ENCODE results near the gene ATOH8. TPM values are rescaled to one million over a fixed set of nuclear protein-coding genes. Genes with fewer than 3 reads are reported as not detected.

The ATOH8 gene
- total and polyA plus RNA-seq, 11 donors = 11.8 to 103 (median 19.0) TPM

DNA sequence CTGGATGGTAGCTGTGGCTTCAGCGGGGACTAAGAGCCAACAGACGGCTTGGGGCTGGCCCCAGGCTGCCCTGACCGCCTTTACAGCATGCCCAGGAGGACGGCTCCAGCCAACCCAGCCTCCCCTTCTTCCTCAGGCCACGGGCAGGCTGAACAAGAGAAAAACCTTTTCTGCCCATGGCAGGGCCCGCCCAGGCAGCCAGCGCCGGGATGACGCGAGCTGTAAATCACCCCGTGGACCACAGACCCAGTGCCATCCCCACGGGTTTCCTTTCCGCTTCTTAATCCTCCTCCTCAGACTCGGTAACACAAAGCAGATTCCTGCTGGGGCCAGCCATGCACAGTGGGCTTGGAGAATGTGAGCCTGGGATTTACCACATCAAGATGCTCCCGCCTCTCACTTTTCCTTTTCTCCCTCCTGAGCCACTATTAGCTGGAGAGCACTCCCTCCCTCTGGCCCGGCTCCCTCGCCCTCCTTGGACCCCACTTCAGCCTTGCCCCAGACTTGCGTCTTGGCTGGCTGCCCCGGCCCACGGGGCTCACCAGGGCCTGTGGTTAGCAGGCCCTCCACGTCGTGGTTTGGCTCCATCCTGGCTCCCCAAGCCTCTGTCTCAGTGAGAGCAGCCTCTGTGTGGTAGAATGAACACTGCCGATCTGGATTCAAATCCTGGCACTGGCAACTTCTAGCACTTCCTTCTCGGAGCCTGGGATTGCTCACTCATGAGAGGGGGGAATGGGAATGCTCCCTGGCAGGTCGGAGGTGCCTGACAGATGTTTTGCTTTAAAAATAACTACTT, 31.4 kb downstream of the ATOH8 start:
- peaks cover 0 to 44% (median 27%) of the 10 kb centered on the region in 9 donors for H3K36me3 ChIP-seq
- H3K4me3 ChIP-seq = no peak overlapping the region
- no peaks in the 10 kb centered on the region for H3K9me3 ChIP-seq
- H3K27me3 ChIP-seq = no peaks in the 10 kb centered on the region
- H3K4me1 ChIP-seq = peaks cover 7 to 59% (median 22%) of the 10 kb centered on the region in 12 donors
- TF ChIP-seq POLR2A (IDR thresholded peaks at IDR 0.05) = no peak
- TF ChIP-seq, protein P1, sequence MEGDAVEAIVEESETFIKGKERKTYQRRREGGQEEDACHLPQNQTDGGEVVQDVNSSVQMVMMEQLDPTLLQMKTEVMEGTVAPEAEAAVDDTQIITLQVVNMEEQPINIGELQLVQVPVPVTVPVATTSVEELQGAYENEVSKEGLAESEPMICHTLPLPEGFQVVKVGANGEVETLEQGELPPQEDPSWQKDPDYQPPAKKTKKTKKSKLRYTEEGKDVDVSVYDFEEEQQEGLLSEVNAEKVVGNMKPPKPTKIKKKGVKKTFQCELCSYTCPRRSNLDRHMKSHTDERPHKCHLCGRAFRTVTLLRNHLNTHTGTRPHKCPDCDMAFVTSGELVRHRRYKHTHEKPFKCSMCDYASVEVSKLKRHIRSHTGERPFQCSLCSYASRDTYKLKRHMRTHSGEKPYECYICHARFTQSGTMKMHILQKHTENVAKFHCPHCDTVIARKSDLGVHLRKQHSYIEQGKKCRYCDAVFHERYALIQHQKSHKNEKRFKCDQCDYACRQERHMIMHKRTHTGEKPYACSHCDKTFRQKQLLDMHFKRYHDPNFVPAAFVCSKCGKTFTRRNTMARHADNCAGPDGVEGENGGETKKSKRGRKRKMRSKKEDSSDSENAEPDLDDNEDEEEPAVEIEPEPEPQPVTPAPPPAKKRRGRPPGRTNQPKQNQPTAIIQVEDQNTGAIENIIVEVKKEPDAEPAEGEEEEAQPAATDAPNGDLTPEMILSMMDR (IDR thresholded peaks at IDR 0.05) = no peak
- ATAC-seq = peak in 3 of 4 donors; percentile 31 to 69 (median 37)
- 62 to 71% (median 69%) methylated on average over 24 to 25 of the region's 25 CpGs for WGBS, 4 donors
- peak in 3 of 5 donors; percentile 45 to 83 (median 53) for DNase-seq
- H3K27ac ChIP-seq = peak overlapping the region in 11 of 12 donors; percentile 20 to 83 (median 53)
- intact Hi-C loops (cut with DNase I) = no loop called here

DNA sequence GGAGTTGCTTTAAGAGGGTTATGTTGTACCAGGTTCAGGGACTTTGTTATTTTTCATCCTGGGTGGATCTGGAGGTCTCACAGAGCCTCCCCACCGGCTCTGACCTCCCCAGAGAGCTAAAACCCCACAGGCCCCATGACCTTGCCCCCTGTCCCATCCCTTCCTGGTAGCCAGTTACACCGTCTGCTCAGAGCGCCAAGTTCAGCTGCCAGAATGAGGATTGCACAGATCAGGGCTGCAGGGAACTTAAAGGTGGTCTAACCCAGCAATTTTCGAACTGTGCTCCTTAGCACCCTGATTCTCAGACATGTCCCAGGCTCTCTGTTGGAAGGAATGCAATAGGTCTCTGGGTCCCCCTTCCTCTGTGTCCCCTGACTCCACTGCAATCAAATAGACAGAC, 32.1 kb downstream of the ATOH8 start:
- ATAC-seq = peak in 3 of 4 donors; percentile 11 to 37 (median 34)
- Histone ChIP-seq H3K36me3 (peaks cover 0 to 41% (median 27%) of the 10 kb centered on the region in 9 donors), H3K27ac (peak overlapping the region in 10 of 12 donors; percentile 25 to 83 (median 56)), H3K4me3 (no peak overlapping the region), H3K4me1 (peaks cover 7 to 53% (median 19%) of the 10 kb centered on the region in 12 donors), H3K27me3 (no peaks in the 10 kb centered on the region), H3K9me3 (no peaks in the 10 kb centered on the region)
- 44 to 53% (median 49%) methylated on average over 4 of the region's 4 CpGs for WGBS, 4 donors
- peak in 2 of 5 donors; percentile 22 to 24 for DNase-seq
- intact Hi-C loops (cut with DNase I) = no loop called here
- TF ChIP-seq POLR2A (IDR thresholded peaks at IDR 0.05) = no peak
- TF ChIP-seq, protein P1 (IDR thresholded peaks at IDR 0.05) = no peak

DNA sequence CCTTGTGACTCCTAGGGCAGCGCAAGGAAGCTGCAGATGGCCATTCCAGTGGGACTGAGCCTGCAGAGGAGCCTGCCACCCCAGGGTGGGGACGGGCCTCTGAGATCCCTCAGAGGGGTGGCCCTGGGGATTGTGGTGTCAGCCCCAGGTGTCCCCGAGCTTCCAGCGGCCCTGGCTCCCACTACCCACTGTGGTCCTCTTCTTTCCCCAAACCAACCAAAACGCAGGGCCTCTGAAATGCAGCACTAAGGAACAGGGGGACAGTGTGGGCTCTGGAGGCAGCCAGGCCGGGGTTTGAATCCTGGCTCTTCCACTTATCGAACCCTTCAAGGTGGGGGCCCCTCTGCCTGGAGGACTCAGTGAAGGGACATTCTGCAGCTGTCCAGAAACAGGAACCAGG, 32.7 kb downstream of the ATOH8 start:
- no peak overlapping the region for H3K4me3 ChIP-seq
- ATAC-seq = no peak
- intact Hi-C loops (cut with DNase I) = no loop called here
- H3K27me3 ChIP-seq = no peaks in the 10 kb centered on the region
- WGBS, 4 donors = 94 to 100% (median 96%) methylated on average over 6 to 7 of the region's 7 CpGs
- H3K9me3 ChIP-seq = no peaks in the 10 kb centered on the region
- no peak for TF ChIP-seq POLR2A (IDR thresholded peaks at IDR 0.05)
- TF ChIP-seq, protein P1 (IDR thresholded peaks at IDR 0.05) = no peak
- DNase-seq = peak in 2 of 5 donors; percentile 20 to 32
- peak overlapping the region in 4 of 12 donors; percentile 58 to 83 (median 66) for H3K27ac ChIP-seq
- H3K4me1 ChIP-seq = peaks cover 7 to 50% (median 18%) of the 10 kb centered on the region in 12 donors
- H3K36me3 ChIP-seq = peaks cover 0 to 44% (median 23%) of the 10 kb centered on the region in 9 donors

DNA sequence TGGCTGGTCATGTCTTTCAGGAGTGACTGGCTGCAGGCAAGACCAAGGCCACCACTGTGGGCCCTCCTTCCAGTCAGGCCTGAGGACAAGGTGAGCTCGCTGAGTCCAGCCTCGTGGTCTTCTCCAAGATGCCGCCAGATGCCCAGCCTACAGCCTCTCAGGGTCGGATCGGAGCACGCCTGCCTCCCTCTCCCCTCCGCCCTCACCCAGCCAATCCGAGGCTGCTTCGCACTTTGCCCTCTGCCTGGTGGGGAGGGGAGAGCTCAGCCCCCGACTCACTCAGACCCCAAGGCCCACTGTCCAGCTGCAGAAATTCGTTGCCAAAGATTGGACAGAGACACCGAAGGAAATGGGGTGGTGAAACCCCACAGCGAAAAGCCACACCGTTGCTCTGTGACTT, 33.1 kb downstream of the ATOH8 start:
- ATAC-seq (no peak), DNase-seq (peak in 2 of 5 donors; percentile 18 to 40)
- Histone ChIP-seq H3K27me3 (no peaks in the 10 kb centered on the region), H3K27ac (peak overlapping the region in 1 of 12 donors; percentile 70), H3K9me3 (no peaks in the 10 kb centered on the region), H3K36me3 (peaks cover 0 to 44% (median 22%) of the 10 kb centered on the region in 9 donors), H3K4me1 (peaks cover 9 to 54% (median 22%) of the 10 kb centered on the region in 12 donors), H3K4me3 (no peak overlapping the region)
- WGBS, 4 donors = 94 to 97% (median 95%) methylated on average over 12 to 14 of the region's 14 CpGs
- intact Hi-C loops (cut with DNase I) = no loop called here
- TF ChIP-seq, protein P1 (IDR thresholded peaks at IDR 0.05) = no peak
- TF ChIP-seq POLR2A (IDR thresholded peaks at IDR 0.05) = no peak

Data from heart left ventricle (tissue), 16 donors.